ENCODE measurements around the gene PNMA1.

The PNMA1 gene

DNA sequence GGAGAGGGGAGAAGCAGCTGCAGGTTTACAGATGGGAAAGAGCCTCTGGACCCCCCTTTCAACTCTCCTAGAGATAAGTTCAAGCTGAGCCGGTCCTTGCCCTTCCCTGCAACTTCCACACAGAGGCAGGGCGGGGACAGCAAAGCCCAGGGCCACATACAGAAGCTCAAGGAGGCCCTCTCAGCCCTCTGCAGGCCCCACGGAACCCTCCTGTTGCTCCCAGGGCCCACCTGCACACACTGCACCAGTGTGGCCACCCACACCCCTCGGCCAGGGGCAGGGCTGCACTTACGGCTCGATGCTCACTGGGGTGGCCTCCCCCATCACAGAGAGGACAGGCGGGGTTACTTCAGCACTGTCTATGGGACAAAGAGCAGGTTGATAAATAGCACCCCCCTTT is 13.0 kb upstream of the PNMA1 start:
- Histone ChIP-seq H3K9me3 (ENCODE audit: insufficient read depth, low read depth, low read length) (no peaks in the 10 kb centered on the region), H3K27ac (ENCODE audit: low read depth, low read length) (no peak overlapping the region), H3K27me3 (ENCODE audit: insufficient read depth, low read length) (no peaks in the 10 kb centered on the region), H3K4me3 (ENCODE audit: low read length) (no peak overlapping the region), H3K4me1 (ENCODE audit: insufficient read depth, low read length) (peaks cover 14% of the 10 kb centered on the region; the same call in 1 of the 2 replicates), H3K36me3 (ENCODE audit: insufficient read depth, low read length) (peaks cover 33% of the 10 kb centered on the region), H3K9ac (ENCODE audit: low read depth, low read length) (no peak overlapping the region)
- 93% methylated on average over 7 of the region's 7 CpGs for WGBS

- Histone ChIP-seq H3K4me1 (ENCODE audit: insufficient read depth, low read length) (peaks cover 18% of the 10 kb centered on the region), H3K9ac (ENCODE audit: low read depth, low read length) (no peak overlapping the region), H3K27me3 (ENCODE audit: insufficient read depth, low read length) (no peaks in the 10 kb centered on the region), H3K27ac (ENCODE audit: low read depth, low read length) (no peak overlapping the region), H3K36me3 (ENCODE audit: insufficient read depth, low read length) (peaks cover 39% of the 10 kb centered on the region), H3K9me3 (ENCODE audit: insufficient read depth, low read depth, low read length) (no peaks in the 10 kb centered on the region), H3K4me3 (ENCODE audit: low read length) (no peak overlapping the region)
- WGBS, result 89% methylated on average over 14 of the region's 14 CpGs
These were observed 12.1 kb upstream of the PNMA1 start for GRCh38 chr14:73726025-73726961.

- 84% methylated on average over 8 of the region's 8 CpGs for WGBS
- Histone ChIP-seq H3K9me3 (ENCODE audit: insufficient read depth, low read depth, low read length) (no peaks in the 10 kb centered on the region), H3K9ac (ENCODE audit: low read depth, low read length) (no peak overlapping the region), H3K27ac (ENCODE audit: low read depth, low read length) (no peak overlapping the region), H3K27me3 (ENCODE audit: insufficient read depth, low read length) (no peaks in the 10 kb centered on the region), H3K4me3 (ENCODE audit: low read length) (no peak overlapping the region), H3K36me3 (ENCODE audit: insufficient read depth, low read length) (peaks cover 36% of the 10 kb centered on the region), H3K4me1 (ENCODE audit: insufficient read depth, low read length) (peaks cover 23% of the 10 kb centered on the region)
These were observed 11.2 kb upstream of the PNMA1 start for GRCh38 chr14:73725116-73726024.

- 85% methylated on average over 2 of the region's 2 CpGs for WGBS
These were observed 10.5 kb upstream of the PNMA1 start for GRCh38 chr14:73724696-73725095.

GRCh38 chr14:73723797-73724661 is 9.8 kb upstream of the PNMA1 start:
- no peaks in the 10 kb centered on the region for H3K9me3 ChIP-seq (ENCODE audit: insufficient read depth, low read depth, low read length)
- H3K9ac ChIP-seq (ENCODE audit: low read depth, low read length), result no peak overlapping the region
- H3K27me3 ChIP-seq (ENCODE audit: insufficient read depth, low read length), result no peaks in the 10 kb centered on the region
- peaks cover 32% of the 10 kb centered on the region for H3K4me1 ChIP-seq (ENCODE audit: insufficient read depth, low read length)
- 77% methylated on average over 12 of the region's 12 CpGs for WGBS
- no peak overlapping the region for H3K4me3 ChIP-seq (ENCODE audit: low read length)
- no peak overlapping the region for H3K27ac ChIP-seq (ENCODE audit: low read depth, low read length)
- H3K36me3 ChIP-seq (ENCODE audit: insufficient read depth, low read length), result peaks cover 30% of the 10 kb centered on the region

More at GRCh38 chr14:73724696-73725095, 10.5 kb upstream of the PNMA1 start:
- Histone ChIP-seq H3K4me3 (ENCODE audit: low read length) (no peak overlapping the region), H3K27ac (ENCODE audit: low read depth, low read length) (no peak overlapping the region), H3K36me3 (ENCODE audit: insufficient read depth, low read length) (peaks cover 32% of the 10 kb centered on the region), H3K9ac (ENCODE audit: low read depth, low read length) (no peak overlapping the region), H3K4me1 (ENCODE audit: insufficient read depth, low read length) (peaks cover 26% of the 10 kb centered on the region), H3K9me3 (ENCODE audit: insufficient read depth, low read depth, low read length) (no peaks in the 10 kb centered on the region), H3K27me3 (ENCODE audit: insufficient read depth, low read length) (no peaks in the 10 kb centered on the region)

DNA sequence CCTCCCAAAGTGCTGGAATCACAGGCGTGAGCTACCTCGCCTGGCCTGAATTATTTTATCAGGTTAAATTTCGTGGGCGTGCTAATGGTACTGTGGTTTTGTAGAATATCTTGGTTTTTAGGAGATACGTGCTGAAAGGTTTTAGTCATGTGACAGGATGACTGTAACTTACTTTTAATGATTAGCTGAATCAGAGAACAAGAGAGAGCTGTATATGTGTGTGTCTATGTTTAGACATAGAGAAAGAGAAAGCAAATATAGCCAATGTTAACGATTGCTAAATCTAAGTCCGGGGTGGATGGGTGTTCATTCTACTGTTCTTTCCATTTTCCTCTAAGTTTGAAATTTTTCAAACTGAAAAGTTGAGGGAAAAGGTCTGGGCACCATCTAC is 9.2 kb upstream of the PNMA1 start:
- H3K36me3 ChIP-seq (ENCODE audit: insufficient read depth, low read length), result peaks cover 30% of the 10 kb centered on the region
- 94% methylated on average over 7 of the region's 7 CpGs for whole genome bisulfite sequencing
- H3K27ac ChIP-seq (ENCODE audit: low read depth, low read length), result no peak overlapping the region
- H3K4me3 ChIP-seq (ENCODE audit: low read length), result no peak overlapping the region
- peaks cover 32% of the 10 kb centered on the region for H3K4me1 ChIP-seq (ENCODE audit: insufficient read depth, low read length)
- H3K27me3 ChIP-seq (ENCODE audit: insufficient read depth, low read length), result no peaks in the 10 kb centered on the region
- no peaks in the 10 kb centered on the region for H3K9me3 ChIP-seq (ENCODE audit: insufficient read depth, low read depth, low read length)
- no peak overlapping the region for H3K9ac ChIP-seq (ENCODE audit: low read depth, low read length)

GRCh38 chr14:73722581-73722980 is 8.4 kb upstream of the PNMA1 start:
- Histone ChIP-seq H3K4me1 (ENCODE audit: insufficient read depth, low read length) (peaks cover 39% of the 10 kb centered on the region), H3K4me3 (ENCODE audit: low read length) (no peak overlapping the region), H3K36me3 (ENCODE audit: insufficient read depth, low read length) (peaks cover 28% of the 10 kb centered on the region), H3K27me3 (ENCODE audit: insufficient read depth, low read length) (peaks cover 4% of the 10 kb centered on the region; the same call in 1 of the 2 replicates), H3K27ac (ENCODE audit: low read depth, low read length) (no peak overlapping the region), H3K9me3 (ENCODE audit: insufficient read depth, low read depth, low read length) (no peaks in the 10 kb centered on the region), H3K9ac (ENCODE audit: low read depth, low read length) (no peak overlapping the region)
- WGBS, result 93% methylated on average over 10 of the region's 10 CpGs

- Histone ChIP-seq H3K27ac (ENCODE audit: low read depth, low read length) (peak overlapping the region; percentile 9; the same call in 1 of the 2 replicates), H3K4me1 (ENCODE audit: insufficient read depth, low read length) (peaks cover 43% of the 10 kb centered on the region), H3K27me3 (ENCODE audit: insufficient read depth, low read length) (peaks cover 4% of the 10 kb centered on the region; the same call in 1 of the 2 replicates), H3K9me3 (ENCODE audit: insufficient read depth, low read depth, low read length) (no peaks in the 10 kb centered on the region), H3K9ac (ENCODE audit: low read depth, low read length) (no peak overlapping the region), H3K36me3 (ENCODE audit: insufficient read depth, low read length) (peaks cover 24% of the 10 kb centered on the region), H3K4me3 (ENCODE audit: low read length) (no peak overlapping the region)
- WGBS, result 42% methylated on average over 12 of the region's 12 CpGs
These were observed 7.1 kb upstream of the PNMA1 start for GRCh38 chr14:73721101-73721821.

DNA sequence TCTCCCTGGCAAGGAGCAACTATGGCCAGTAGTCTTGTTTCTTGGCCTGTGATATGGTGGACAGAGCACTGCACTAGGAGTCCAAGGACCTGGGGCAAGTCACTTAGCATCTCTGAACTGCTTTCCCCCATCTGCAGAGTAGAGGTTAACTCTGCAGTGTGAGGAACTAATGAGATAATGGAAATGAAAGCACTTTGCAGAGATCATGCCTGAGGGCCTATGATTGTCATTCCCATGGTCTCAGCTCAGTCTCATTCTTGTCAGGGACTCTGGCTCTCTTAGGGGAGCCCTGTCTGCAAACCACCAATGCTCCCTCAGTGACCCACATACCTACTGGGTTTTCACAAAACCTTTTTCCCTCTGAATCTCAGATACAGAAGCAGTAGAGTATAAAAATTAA is 6.5 kb upstream of the PNMA1 start:
- peaks cover 43% of the 10 kb centered on the region for H3K4me1 ChIP-seq (ENCODE audit: insufficient read depth, low read length)
- peaks cover 7% of the 10 kb centered on the region; the same call in 1 of the 2 replicates for H3K27me3 ChIP-seq (ENCODE audit: insufficient read depth, low read length)
- H3K36me3 ChIP-seq (ENCODE audit: insufficient read depth, low read length), result peaks cover 18% of the 10 kb centered on the region
- peak overlapping the region; percentile 9; the same call in 1 of the 2 replicates for H3K27ac ChIP-seq (ENCODE audit: low read depth, low read length)
- H3K9me3 ChIP-seq (ENCODE audit: insufficient read depth, low read depth, low read length), result no peaks in the 10 kb centered on the region
- H3K9ac ChIP-seq (ENCODE audit: low read depth, low read length), result no peak overlapping the region
- no peak overlapping the region for H3K4me3 ChIP-seq (ENCODE audit: low read length)

DNA sequence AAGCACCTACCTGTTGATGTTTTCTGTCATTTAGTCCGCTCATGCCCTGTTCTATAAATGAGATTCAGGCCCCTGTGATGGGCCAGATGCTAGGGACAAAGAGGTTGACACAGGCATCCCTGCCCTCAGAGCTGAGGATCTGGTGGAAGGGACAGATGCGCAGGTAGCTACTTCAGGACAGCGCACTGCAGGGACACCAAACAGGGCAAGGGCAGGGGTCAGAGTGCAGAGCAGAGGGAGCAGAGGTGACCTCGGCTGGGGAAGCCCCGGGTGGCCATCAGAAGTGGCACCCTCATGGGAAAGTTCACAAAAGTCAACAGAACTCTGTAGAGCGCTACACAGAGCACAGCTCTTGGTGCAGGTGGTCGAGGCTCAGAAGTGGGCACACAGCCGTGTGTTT is 5.6 kb upstream of the PNMA1 start:
- H3K9me3 ChIP-seq (ENCODE audit: insufficient read depth, low read depth, low read length), result no peaks in the 10 kb centered on the region
- WGBS, result 88% methylated on average over 8 of the region's 8 CpGs
- H3K4me3 ChIP-seq (ENCODE audit: low read length), result no peak overlapping the region
- peaks cover 44% of the 10 kb centered on the region for H3K4me1 ChIP-seq (ENCODE audit: insufficient read depth, low read length)
- H3K9ac ChIP-seq (ENCODE audit: low read depth, low read length), result no peak overlapping the region
- peaks cover 12% of the 10 kb centered on the region for H3K36me3 ChIP-seq (ENCODE audit: insufficient read depth, low read length)
- peak overlapping the region; percentile 61; the same call in 1 of the 2 replicates for H3K27ac ChIP-seq (ENCODE audit: low read depth, low read length)
- H3K27me3 ChIP-seq (ENCODE audit: insufficient read depth, low read length), result peaks cover 13% of the 10 kb centered on the region; the same call in 1 of the 2 replicates

Measured in HUES64 (cell line).